Trophoblast cell (in vitro differentiated cells and primary cell): ENCODE measurements around the gene MND1.

Experiments used
- DNase-seq, 2 donors: peaks; one replicate each; pipeline ENCODE4 v3.0.0-alpha.2; 2016
- H2AFZ ChIP-seq: 2 replicates; pipeline ENCODE4 v1.6.1; 2013; ENCODE audit warnings: low read length, moderate library complexity, mild to moderate bottlenecking; ENCODE audit not compliant: insufficient read depth, poor library complexity
- H2AK5ac ChIP-seq: 2 replicates; pipeline ENCODE4 v1.6.1; 2013; ENCODE audit warnings: mild to moderate bottlenecking, low read length
- H2BK120ac ChIP-seq: 2 replicates; pipeline ENCODE4 v1.6.1; 2013; ENCODE audit warnings: low read length, mild to moderate bottlenecking, moderate library complexity; ENCODE audit not compliant: insufficient read depth, poor library complexity
- H2BK12ac ChIP-seq: 2 replicates; pipeline ENCODE4 v1.6.1; 2013; ENCODE audit warnings: mild to moderate bottlenecking, low read length, moderate library complexity
- H2BK5ac ChIP-seq: 2 replicates; pipeline ENCODE4 v1.6.1; 2013; ENCODE audit warnings: low read length, low read depth, moderate library complexity, mild to moderate bottlenecking; ENCODE audit not compliant: poor library complexity
- H3K14ac ChIP-seq: 2 replicates; pipeline ENCODE4 v1.6.1; 2013; ENCODE audit warnings: mild to moderate bottlenecking, low read length
- H3K18ac ChIP-seq: 2 replicates; pipeline ENCODE4 v1.6.1; 2013; ENCODE audit warnings: mild to moderate bottlenecking, low read length
- H3K23ac ChIP-seq: 2 replicates; pipeline ENCODE4 v1.6.1; 2013; ENCODE audit warnings: low read length
- H3K27ac ChIP-seq: 2 replicates; pipeline ENCODE4 v1.5.1; 2013; ENCODE audit warnings: low read depth, mild to moderate bottlenecking, inconsistent platforms, low read length, moderate library complexity
- H3K27me3 ChIP-seq: 2 replicates; pipeline ENCODE4 v1.6.1; 2013; ENCODE audit warnings: inconsistent platforms, mild to moderate bottlenecking, low read length, moderate library complexity; ENCODE audit not compliant: insufficient read depth
- H3K36me3 ChIP-seq, 2 experiments: 1 replicate in 1 of 2; 2 replicates in 1 of 2; pipeline ENCODE4 v1.6.1; 2013; ENCODE audit warnings: low read length in 2 of 2, mild to moderate bottlenecking in 2 of 2, moderate library complexity in 1 of 2; ENCODE audit not compliant: insufficient read depth in 2 of 2, control insufficient read depth in 1 of 2
- H3K4ac ChIP-seq: 2 replicates; pipeline ENCODE4 v1.6.1; 2013; ENCODE audit warnings: low read depth, mild to moderate bottlenecking, low read length, moderate library complexity
- H3K4me1 ChIP-seq, 2 experiments: 1 replicate in 1 of 2; 2 replicates in 1 of 2; pipeline ENCODE4 v1.6.1; 2013; ENCODE audit warnings: low read length in 2 of 2, mild to moderate bottlenecking in 2 of 2, moderate library complexity in 1 of 2; ENCODE audit not compliant: insufficient read depth in 2 of 2, control insufficient read depth in 1 of 2
- H3K4me2 ChIP-seq: 2 replicates; pipeline ENCODE4 v1.6.1; 2013; ENCODE audit warnings: inconsistent platforms, mild to moderate bottlenecking, low read length, moderate library complexity
- H3K4me3 ChIP-seq: 2 replicates; pipeline ENCODE4 v1.5.1; 2013; ENCODE audit warnings: mild to moderate bottlenecking, low read depth, low read length, inconsistent platforms
- H3K79me1 ChIP-seq: one replicate; pipeline ENCODE4 v1.6.1; 2013; ENCODE audit warnings: low read length
- H3K79me2 ChIP-seq: 2 replicates; pipeline ENCODE4 v1.6.1; 2013; ENCODE audit warnings: low read length, mild to moderate bottlenecking; ENCODE audit not compliant: control insufficient read depth, insufficient read depth, poor library complexity
- H3K9ac ChIP-seq: 2 replicates; pipeline ENCODE4 v1.6.1; 2013; ENCODE audit warnings: mild to moderate bottlenecking, low read length
- H3K9me3 ChIP-seq: 2 replicates; pipeline ENCODE4 v1.6.1; 2013; ENCODE audit warnings: low read depth, mild to moderate bottlenecking, control low read depth, inconsistent platforms, low read length; ENCODE audit not compliant: insufficient read depth
- H4K12ac ChIP-seq: 2 replicates; pipeline ENCODE4 v1.6.1; 2013; ENCODE audit warnings: low read depth, mild to moderate bottlenecking, low read length, moderate library complexity
- H4K8ac ChIP-seq: 2 replicates; pipeline ENCODE4 v1.6.1; 2013; ENCODE audit warnings: low read depth, mild to moderate bottlenecking, low read length, moderate library complexity
- H4K91ac ChIP-seq: one replicate; pipeline ENCODE4 v1.6.1; 2013; ENCODE audit warnings: low read depth, mild to moderate bottlenecking, low read length, moderate library complexity
- WGBS: extraction: QIAGEN DNeasy Blood & Tissue Kit; methylation state at CpG from one replicate; pipeline ENCODE4 v1.1.7; 2013; ENCODE audit warnings: missing lambda C conversion rate; ENCODE audit not compliant: insufficient read length, insufficient coverage; ENCODE audit errors: extremely low coverage; 5-methylcytosine and 5-hydroxymethylcytosine counted together

Gene MND1

DNA sequence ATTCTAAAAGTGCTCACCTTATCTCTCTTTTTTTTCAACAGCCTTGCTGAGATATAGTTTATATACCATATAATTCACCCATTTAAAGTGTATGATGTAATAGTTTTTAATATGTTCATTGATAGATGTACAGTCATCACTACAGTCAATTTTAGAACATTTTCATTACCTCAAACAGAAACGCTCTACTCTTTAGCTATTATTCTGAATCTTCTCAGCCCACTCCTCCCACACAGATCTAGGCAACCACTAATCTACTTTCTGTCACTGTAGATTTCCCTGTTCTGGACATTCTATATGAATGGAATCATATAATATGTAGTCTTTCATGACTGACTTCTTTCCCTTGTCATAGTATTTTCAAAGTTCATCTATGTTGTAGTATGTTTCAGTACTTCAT is 22.6 kb downstream of the MND1 start:
- no peaks in the 10 kb centered on the region for H3K27me3 ChIP-seq
- H2AK5ac ChIP-seq = no peak overlapping the region
- H3K4me1 ChIP-seq = no peaks in the 10 kb centered on the region
- no peak overlapping the region for H2AFZ ChIP-seq
- no peak overlapping the region for H3K23ac ChIP-seq
- no peak overlapping the region for H4K8ac ChIP-seq
- DNase-seq = no peak
- H4K91ac ChIP-seq = no peak overlapping the region
- no peak overlapping the region for H4K12ac ChIP-seq
- H2BK120ac ChIP-seq = no peak overlapping the region
- no peak overlapping the region for H3K4me3 ChIP-seq
- WGBS = no CpG with 5 or more reads among the region's 1 CpG
- no peak overlapping the region for H2BK12ac ChIP-seq
- H3K4me2 ChIP-seq = no peak overlapping the region
- H3K9me3 ChIP-seq = no peaks in the 10 kb centered on the region
- H3K4ac ChIP-seq = no peak overlapping the region
- no peak overlapping the region for H3K14ac ChIP-seq
- no peaks in the 10 kb centered on the region for H3K79me2 ChIP-seq
- peaks cover 2 to 4% of the 10 kb centered on the region in 2 experiments for H3K36me3 ChIP-seq
- no peak overlapping the region for H3K27ac ChIP-seq
- no peak overlapping the region for H2BK5ac ChIP-seq
- no peaks in the 10 kb centered on the region for H3K79me1 ChIP-seq
- H3K18ac ChIP-seq = no peak overlapping the region
- no peak overlapping the region for H3K9ac ChIP-seq

DNA sequence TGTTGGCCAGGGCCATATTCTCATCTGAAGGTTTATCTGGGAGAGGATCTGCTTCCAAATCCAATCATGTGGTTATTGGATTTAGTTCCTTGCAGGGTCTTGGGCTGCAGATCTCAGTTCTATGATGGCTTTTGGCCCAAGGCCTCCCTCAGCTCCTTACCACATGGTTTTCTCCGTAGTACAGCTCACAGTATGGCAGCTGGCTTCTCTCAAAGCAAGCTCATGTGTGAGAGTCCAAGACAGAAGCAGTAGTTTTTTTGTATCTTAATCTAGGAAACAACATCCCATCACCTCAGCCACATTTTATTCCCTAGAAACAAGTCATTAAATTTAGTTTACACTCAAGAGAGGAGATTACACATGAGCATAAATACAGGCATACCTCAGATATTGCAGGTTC is 24.5 kb downstream of the MND1 start:
- peak overlapping the region; percentile 18 for H4K12ac ChIP-seq
- no peak overlapping the region for H2AFZ ChIP-seq
- no peak overlapping the region for H3K27ac ChIP-seq
- H3K9ac ChIP-seq = no peak overlapping the region
- no peak overlapping the region for H3K23ac ChIP-seq
- no peaks in the 10 kb centered on the region for H3K27me3 ChIP-seq
- H2BK120ac ChIP-seq = no peak overlapping the region
- no peak overlapping the region for H4K91ac ChIP-seq
- H3K4me2 ChIP-seq = no peak overlapping the region
- no peak overlapping the region for H2BK5ac ChIP-seq
- no peaks in the 10 kb centered on the region for H3K79me1 ChIP-seq
- H4K8ac ChIP-seq = no peak overlapping the region
- no peak for DNase-seq
- H3K4me3 ChIP-seq = no peak overlapping the region
- H3K4me1 ChIP-seq = no peaks in the 10 kb centered on the region
- peaks cover 2 to 4% of the 10 kb centered on the region in 2 experiments for H3K36me3 ChIP-seq
- no peak overlapping the region for H3K14ac ChIP-seq
- no peaks in the 10 kb centered on the region for H3K79me2 ChIP-seq
- H3K4ac ChIP-seq = no peak overlapping the region
- no peak overlapping the region for H3K18ac ChIP-seq
- WGBS = no CpG with 5 or more reads among the region's 1 CpG
- no peak overlapping the region for H2BK12ac ChIP-seq
- H2AK5ac ChIP-seq = no peak overlapping the region
- H3K9me3 ChIP-seq = no peaks in the 10 kb centered on the region

DNA sequence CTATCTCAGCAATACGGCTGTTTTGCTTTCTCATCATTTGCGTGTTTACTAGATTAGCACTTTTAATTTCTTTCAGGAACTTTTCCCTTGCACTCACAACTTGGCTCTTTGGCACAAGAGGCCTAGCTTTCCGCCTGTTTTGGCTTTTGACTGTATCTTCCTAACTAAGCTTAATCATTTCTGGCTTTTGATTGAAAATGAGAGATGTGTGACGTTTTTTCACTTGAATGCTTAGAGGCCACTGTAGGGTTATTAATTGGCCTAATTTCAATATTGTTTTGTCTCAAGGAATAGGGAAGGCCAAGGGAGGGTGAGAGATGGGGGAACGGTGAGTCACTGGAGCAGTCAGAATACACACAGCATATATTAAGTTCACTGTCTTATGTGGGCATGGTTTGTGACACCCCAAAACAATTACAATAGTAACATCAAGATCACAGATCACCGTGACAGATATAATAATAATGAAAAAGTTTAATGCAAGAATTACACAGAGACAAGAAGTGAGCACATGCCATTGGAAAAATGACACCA is 27.3 kb downstream of the MND1 start:
- WGBS = no CpG with 5 or more reads among the region's 6 CpGs
- Histone ChIP-seq H3K14ac (no peak overlapping the region), H3K36me3 (peaks cover 2 to 4% of the 10 kb centered on the region in 2 experiments), H2AK5ac (no peak overlapping the region), H2BK5ac (no peak overlapping the region), H4K91ac (no peak overlapping the region), H2BK120ac (no peak overlapping the region), H4K8ac (no peak overlapping the region), H3K9ac (no peak overlapping the region), H3K79me2 (no peaks in the 10 kb centered on the region), H3K27me3 (no peaks in the 10 kb centered on the region), H3K4me1 (no peaks in the 10 kb centered on the region), H3K23ac (no peak overlapping the region), H2BK12ac (no peak overlapping the region), H4K12ac (no peak overlapping the region), H3K4me3 (no peak overlapping the region), H3K18ac (no peak overlapping the region), H3K27ac (no peak overlapping the region), H3K9me3 (no peaks in the 10 kb centered on the region), H3K4me2 (no peak overlapping the region), H3K4ac (no peak overlapping the region), H2AFZ (no peak overlapping the region), H3K79me1 (no peaks in the 10 kb centered on the region)
- no peak for DNase-seq

DNA sequence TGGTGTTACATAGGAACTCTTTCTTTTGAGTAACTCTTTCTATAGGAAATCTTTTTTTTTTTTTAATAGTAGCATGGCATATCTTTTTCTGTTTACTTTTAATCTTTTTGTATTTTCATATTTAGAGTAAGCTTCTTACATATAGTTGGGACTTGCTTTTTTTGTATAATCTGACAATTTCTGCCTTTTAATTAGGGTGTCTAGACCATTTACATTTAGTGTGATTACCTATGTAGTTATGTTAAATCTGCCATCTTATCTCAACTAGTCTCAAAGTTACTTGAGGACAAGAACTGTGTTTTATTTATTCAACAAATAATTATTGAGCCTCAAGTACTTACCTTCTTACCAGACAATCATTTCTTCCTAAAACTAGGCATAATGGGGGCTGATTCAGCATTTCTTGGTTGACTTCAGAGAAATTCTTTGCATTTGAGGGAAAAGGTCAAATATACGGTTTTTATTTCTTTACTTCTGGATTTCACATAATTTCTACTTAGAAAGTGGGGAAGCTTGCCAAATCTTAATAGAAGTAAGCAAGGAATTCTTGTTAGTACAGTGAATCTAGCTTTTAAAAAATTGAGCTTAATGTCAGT is 28.6 kb downstream of the MND1 start:
- H3K23ac ChIP-seq = no peak overlapping the region
- WGBS = no CpG with 5 or more reads among the region's 1 CpG

More for the DNA sequence above, 28.6 kb downstream of the MND1 start:
- Histone ChIP-seq H3K36me3 (peaks cover 2 to 4% of the 10 kb centered on the region in 2 experiments), H2AFZ (no peak overlapping the region), H2AK5ac (no peak overlapping the region), H4K91ac (no peak overlapping the region), H3K14ac (no peak overlapping the region), H3K79me1 (no peaks in the 10 kb centered on the region), H3K4me3 (no peak overlapping the region), H4K8ac (no peak overlapping the region), H3K9me3 (no peaks in the 10 kb centered on the region), H3K9ac (no peak overlapping the region), H3K27ac (no peak overlapping the region), H3K27me3 (no peaks in the 10 kb centered on the region), H3K4me2 (no peak overlapping the region), H4K12ac (no peak overlapping the region), H3K18ac (no peak overlapping the region), H2BK120ac (no peak overlapping the region), H3K79me2 (no peaks in the 10 kb centered on the region), H2BK5ac (no peak overlapping the region), H3K4me1 (no peaks in the 10 kb centered on the region), H2BK12ac (no peak overlapping the region), H3K4ac (no peak overlapping the region)
- no peak for DNase-seq
